Measurements from ENCODE around the gene DNAJC1.
"Not testable (repeated sequence)": the region's sequence is repeated elsewhere in the genome, so short reads cannot be mapped to it uniquely, and the experiment has no call there.

The DNAJC1 gene

GRCh38 chr10:21823617-21824016 lies 179.9 kb downstream of the DNAJC1 start:
- no peak for DNase-seq

- DNase-seq = not testable (repeated sequence)
Observed at GRCh38 chr10:21822273-21822672, 181.3 kb downstream of the DNAJC1 start.

GRCh38 chr10:21820952-21821351 lies 182.6 kb downstream of the DNAJC1 start:
- no peak for DNase-seq

- not testable (repeated sequence) for DNase-seq
Observed at GRCh38 chr10:21818416-21818815, 185.1 kb downstream of the DNAJC1 start.

- DNase-seq = no peak
Observed at GRCh38 chr10:21814866-21815265, 188.7 kb downstream of the DNAJC1 start.

GRCh38 chr10:21813946-21814345 lies 189.6 kb downstream of the DNAJC1 start:
- no peak for DNase-seq

GRCh38 chr10:21811245-21811585 lies 192.3 kb downstream of the DNAJC1 start:
- DNase-seq = no peak

GRCh38 chr10:21810582-21811244 lies 192.8 kb downstream of the DNAJC1 start:
- DNase-seq = no peak

- no peak for DNase-seq
Observed at GRCh38 chr10:21808550-21808949, 195.0 kb downstream of the DNAJC1 start.

- no peak for DNase-seq
Observed at GRCh38 chr10:21807180-21807579, 196.3 kb downstream of the DNAJC1 start.

- no peak for DNase-seq
Observed at GRCh38 chr10:21803374-21803773, 200.2 kb downstream of the DNAJC1 start.

- DNase-seq = no peak
Observed at GRCh38 chr10:21801609-21802008, 201.9 kb downstream of the DNAJC1 start.

- DNase-seq = no peak
Observed at GRCh38 chr10:21797984-21798765, 205.4 kb downstream of the DNAJC1 start.

GRCh38 chr10:21797533-21797932 lies 206.0 kb downstream of the DNAJC1 start:
- no peak for DNase-seq

GRCh38 chr10:21791276-21791675 lies 212.3 kb downstream of the DNAJC1 start:
- DNase-seq = no peak

- DNase-seq = no peak
Observed at GRCh38 chr10:21776883-21777282, 226.6 kb downstream of the DNAJC1 start.

GRCh38 chr10:21771219-21771618 lies 232.3 kb downstream of the DNAJC1 start:
- no peak for DNase-seq

GRCh38 chr10:21769041-21769440 lies 234.5 kb downstream of the DNAJC1 start:
- no peak for DNase-seq

- DNase-seq = peak; percentile 53
Observed at GRCh38 chr10:21764466-21765189, 238.9 kb downstream of the DNAJC1 start.

- no peak for DNase-seq
Observed at GRCh38 chr10:21760332-21760731, 243.2 kb downstream of the DNAJC1 start.

- DNase-seq = no peak
Observed at GRCh38 chr10:21759232-21759631, 244.3 kb downstream of the DNAJC1 start.

GRCh38 chr10:21758696-21759095 lies 244.8 kb downstream of the DNAJC1 start:
- DNase-seq = no peak

- DNase-seq = no peak
Observed at GRCh38 chr10:21758239-21758638, 245.3 kb downstream of the DNAJC1 start.
